ENCODE results near the gene ING5.

DNA sequence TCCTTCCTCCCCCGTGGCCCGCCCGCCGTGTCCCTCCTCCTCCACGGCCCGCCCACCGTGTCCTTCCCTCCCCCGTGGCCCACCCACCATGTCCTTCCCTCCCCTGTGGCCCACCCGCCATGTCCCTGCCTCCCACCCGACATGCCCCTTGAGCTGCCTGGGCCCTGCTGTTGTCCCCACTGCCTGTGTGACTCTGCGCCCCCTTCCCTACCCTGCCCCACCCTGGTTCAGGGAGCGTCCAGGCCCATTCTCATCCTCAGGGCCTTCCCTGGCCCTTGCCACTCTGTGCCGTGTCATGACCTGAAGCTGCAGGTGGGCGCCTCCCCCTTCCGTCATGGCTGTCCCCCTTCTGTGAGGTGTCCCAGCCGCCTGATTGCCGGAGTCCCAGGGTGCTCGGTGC lies 53.3 kb downstream of the ING5 start:
- TF ChIP-seq POLR2A (IDR thresholded peaks at IDR 0.05; ENCODE audit: low read length) (no peak), GATA1 (IDR thresholded peaks at IDR 0.05; ENCODE audit: low read depth, low read length) (no peak)

Measured in erythroblast (primary cell).